GM18909 (cell line): Measurements from ENCODE around the gene PIM3.

Experiments
- ATAC-seq: cut with Tn5 transposase; IDR thresholded peaks from one replicate; pipeline ENCODE4 v1.9.1; 2021; ENCODE audit warnings: mild to moderate bottlenecking; ENCODE audit not compliant: unreplicated experiment, poor library complexity

PIM3 gene

DNA sequence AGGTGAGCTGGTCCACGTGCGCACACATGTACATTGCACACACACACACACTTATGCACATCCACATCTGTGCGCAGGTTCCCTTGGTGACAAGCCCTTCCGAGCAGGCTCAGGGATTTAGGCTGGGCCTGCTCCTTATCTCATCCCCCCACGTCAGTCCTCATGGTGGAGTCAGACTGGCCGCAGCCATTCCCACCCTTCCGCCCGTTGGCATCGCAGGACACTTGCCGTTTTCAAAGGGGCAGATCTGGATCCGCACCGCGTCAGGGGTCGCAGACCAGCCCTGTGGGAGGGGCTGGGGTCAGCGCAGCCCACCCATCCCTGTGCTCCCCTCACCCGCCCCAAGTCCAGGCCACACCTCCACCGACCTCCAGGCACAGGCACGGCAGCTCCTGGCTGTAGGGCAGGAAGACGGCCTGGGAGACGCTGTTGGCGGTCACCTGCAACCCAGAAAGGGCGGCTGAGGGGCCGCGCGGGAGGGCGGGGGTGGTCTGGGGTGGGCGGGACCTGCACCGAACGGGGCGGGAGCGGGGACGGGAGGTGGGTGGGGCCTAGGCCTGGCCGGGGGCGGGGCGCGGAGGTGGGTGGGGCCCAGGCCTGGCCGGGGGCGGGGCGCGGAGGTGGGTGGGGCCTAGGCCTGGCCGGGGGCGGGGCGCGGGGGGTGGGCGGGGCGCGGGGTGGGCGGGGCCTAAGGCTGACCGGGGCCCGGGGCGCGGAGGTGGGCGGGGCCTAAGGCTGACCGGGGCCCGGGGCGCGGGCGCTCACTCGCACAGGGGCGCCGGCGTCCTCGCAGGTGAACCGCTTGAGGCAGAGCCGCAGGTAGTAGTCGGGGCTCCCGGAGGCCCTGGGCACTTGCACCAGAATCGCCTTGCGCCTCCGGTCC, 38.7 kb downstream of the PIM3 start:
- ATAC-seq: no peak

DNA sequence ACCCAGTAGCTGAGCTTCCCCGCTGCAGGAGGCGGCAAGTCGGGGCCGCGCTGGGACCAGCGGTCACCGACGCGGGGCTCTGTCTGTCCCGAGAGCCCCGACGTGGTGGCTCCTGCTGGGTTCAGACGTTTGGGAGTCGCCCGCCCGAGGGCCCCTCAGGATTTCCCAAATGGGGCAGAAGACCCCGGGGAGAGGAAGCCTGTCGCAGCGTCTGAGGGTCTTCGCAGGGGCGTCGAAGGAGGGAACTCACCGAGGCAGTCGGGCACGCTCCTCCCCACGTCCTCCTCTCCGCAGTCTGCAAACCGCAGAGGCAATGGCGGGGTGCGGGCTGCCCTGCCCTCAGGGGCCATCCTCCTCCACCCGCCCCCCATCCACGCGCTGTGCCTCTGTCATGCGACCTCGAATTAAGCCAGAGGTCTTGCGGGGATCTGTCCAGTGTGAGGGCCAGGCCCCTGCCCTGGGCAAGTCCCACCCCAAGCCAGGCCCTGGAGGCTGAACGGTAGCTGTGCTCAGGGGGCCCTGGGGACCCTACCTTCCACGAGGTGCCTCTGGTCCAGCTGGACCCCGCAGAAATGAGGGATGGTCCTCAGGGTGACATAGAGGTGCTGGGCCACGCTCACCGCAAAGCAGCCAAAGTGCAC, 39.5 kb downstream of the PIM3 start:
- no peak for ATAC-seq

DNA sequence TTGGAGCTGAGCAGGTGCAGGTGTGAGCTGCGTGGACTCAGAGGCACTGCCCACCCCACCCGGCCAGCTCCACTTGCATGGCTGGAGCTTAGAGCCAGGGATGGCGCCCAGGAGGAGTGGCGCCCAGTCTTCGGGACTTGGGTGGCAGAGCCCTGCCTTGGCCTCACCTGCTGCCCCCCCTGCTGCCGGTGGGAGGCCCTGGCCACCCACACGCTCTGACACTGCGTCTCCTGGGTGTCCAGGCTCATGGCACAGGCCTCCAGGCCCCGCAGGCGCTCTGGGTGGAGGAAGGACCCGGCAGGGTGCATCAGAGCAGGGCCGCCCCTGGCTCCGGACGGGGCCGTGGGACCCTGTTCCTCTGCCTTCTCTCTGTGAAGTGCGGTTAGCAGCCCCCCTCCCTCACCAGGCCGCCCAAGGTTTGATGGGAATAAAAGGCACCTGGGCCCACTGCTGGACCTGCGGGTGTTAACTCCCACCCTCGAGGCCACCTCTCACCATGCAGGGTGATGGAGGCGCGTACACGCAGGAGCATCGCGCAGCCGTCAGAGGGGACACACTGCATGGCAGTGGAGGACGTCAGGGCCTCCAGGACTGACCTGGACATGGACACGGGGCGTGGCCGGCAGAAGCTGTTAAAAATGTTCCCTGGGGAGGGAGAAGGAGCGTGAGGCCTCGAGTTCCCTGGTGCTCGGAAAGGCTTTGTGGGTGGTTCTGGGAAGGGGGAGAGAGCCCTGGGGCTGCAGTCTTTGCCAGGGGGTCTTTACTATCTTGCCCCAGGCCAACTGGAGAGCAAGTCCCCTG, 40.2 kb downstream of the PIM3 start:
- no peak for ATAC-seq

DNA sequence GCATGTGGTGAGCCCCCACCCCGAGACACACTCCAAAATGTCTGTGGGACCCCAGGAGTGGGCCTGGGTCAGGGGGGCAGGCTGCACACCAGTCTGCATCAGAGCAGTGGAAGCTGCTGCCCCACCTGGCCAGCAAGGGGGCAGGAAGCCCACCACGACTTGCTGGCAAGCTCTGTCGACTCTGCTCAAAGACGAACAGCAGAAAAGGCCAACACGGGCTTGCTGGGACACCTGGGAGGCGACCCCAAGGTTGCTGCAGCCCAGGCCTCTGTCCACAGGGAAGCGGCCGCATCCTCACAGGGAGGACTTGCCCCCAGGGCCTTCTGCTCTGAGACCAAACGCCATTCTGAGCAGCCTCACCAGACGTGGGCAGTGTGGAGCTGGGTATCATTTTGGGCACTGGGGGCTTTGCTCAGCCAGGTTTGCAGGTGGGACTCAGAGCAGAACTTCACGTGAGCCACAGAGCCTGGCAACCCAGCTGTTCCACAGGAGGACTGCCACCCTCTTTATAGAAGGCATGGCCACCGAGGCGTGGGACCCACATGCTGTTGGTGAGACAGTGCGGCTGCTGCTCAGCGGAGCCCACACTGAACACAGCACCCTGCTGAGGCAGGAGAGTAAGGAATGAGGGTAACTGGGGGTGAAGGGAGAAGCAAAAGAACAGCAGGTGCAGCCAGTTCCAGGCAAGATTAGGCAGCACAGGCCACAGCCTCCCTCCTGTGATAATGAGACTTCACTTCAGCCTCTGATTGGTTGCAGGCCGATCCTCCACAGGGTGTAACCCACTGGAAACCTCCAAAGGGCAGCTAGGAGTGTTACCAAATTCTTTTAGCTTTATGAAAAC, 41.0 kb downstream of the PIM3 start:
- ATAC-seq: no peak

DNA sequence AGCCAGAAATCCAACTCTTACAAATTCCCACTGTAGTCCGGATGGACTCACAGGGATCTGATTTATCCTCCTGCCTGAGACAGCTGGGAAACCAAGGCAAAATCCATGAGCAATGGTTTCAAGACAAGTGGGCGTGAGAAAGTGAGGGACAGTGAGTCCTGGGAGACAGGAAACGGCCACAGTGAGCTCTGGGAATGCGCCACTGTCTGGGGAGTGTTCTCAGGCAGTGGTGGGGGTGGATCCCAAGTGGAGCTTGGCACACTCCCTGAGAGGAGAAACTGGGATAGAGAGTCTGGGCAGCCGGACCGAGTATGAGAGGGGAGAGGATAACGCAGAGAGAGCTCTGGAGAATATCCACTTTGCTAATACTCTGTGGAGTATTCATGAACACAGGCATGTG, 42.2 kb downstream of the PIM3 start:
- ATAC-seq: no peak

DNA sequence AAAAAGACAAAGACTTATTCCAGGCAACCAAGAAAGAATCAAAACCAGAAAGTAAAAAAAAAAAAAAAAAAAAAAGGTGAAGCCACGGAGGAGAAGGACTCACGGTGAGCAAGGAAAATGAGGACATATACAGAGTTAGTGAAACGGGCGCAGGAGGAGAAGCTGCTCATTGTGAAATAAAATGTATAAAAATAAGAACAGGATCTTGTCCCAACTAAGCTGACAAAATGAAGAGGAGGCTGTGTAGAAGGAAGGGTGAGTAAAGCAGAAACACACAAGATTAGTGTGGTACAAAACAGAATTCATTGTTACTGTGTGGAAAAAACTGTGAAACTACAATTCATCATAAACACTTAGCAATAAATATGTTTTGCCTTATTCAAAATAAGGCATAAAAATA, 44.3 kb downstream of the PIM3 start:
- ATAC-seq: no peak

DNA sequence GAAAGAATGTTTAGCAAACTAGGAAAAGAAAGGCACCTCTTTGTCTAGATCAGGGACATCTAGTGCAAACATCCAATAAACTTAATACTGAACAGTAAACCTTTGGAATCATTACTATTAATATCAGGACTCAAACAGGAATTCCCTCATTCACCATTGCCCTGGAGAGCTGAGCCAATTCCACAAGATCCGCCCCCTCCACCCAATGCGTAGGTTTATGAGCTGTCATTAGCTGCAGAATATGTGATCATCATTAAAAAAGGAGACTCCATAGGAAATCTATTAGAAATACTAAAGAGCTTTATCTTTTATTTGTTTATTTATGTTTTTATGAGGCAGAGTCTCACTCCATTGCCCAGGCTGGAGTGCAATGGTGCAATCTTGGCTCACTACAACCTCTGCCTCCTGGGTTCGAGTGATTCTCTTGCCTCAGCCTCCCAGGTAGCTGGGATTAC, 46.5 kb downstream of the PIM3 start:
- ATAC-seq: no peak

DNA sequence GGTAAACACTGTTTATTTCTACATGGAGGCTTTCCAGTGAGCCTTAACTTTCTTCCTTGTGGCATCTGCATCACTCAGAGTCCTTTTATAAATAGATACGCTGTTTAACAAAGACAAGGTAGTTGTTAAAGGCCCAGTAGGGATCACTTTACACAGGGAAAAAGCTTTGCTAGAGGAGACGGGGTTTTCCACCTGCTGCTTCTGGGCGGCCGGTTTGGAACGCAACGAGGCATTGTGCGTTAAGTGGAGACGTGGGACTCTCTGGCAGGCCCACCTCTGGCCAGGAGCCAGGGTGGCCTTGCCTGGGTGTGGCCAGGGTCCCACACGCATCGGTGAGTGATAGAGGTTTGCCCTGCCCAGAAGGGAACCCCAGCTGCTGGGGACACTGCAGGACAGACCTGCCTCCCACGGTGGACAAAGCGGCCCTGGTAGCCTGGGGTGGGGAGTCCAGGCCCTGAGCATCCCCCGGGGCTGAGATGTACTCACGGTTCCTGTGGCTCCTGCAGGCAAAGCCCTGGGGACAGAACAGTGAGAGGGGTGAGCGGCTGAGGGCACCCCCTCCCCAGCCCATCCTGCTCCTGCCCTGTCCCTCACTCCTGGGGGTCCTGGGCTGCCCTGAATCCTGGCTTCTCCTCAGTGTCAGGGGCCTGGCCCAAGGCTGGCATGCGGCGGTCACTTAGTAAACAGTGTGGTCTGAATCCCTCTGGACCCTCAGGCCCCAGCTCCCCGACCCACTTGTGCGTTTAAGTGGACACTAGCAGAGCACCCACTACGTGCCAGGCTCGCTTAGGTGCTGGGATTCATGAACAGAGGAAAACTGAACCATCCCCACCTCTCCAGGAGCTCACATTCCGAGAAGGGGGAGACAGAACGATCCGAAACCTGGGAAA, 47.8 kb downstream of the PIM3 start:
- ATAC-seq: no peak

DNA sequence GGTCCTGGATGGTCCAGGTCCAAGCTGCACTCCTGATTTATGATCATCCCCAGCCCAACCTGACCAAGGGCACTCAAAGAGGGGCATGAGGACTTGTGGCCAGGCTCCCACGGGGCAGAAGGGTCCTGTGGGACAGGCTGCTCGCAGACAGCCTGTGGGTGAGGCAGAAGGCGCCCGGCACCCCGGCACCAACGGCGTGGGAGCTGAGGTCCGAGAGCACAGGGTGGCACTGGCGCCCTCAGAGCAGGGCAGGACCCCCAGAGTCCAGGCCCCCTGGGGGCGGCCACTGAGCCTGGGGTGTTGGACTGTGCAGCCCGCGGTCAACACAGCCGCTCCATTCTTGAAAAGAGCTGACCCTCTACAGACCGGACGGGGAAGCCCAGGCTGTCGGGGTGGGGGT, 48.7 kb downstream of the PIM3 start:
- no peak for ATAC-seq

DNA sequence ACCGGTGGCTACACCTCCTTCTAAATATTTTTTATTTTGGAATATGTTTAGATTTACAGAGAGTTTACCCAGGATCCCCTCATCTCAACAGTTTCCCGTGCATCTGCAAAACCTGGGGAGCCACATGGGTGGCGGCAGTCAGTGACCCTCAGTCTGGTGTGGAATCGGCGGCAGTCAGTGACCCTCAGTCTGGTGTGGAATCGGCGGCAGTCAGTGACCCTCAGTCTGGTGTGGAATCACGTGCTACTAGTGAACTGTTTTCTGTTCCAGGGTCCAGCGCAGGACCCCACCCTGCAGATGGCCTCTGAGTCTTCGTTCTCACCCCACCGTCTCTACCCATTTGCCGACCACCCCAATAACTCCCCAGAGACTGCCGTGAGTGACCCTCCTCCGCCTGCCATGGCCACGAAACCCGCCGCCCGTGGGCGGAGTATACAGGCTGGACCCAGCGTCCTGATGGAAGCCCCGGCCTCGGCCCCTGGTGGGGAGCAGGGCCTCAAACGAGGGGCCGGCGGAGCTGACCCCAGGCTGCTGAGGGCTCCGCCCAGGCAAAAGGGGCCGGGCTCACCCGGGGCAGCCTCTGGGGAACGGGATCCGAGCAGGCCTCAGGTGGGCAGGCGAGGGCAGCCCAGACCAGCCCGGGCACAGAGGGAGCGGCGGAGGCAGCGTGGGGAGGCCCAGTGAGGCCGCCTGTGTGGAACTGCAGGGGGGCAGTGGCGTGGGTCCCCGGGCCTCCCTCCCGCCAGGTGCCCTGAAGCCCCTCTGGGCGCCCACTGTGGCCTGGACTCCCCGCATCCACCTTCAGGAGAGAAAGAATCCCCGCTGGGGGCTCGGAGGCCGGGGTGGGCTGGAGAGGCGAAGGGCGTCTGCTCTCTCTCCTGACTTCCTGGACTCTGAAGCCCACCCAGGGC, 49.4 kb downstream of the PIM3 start:
- no peak for ATAC-seq

DNA sequence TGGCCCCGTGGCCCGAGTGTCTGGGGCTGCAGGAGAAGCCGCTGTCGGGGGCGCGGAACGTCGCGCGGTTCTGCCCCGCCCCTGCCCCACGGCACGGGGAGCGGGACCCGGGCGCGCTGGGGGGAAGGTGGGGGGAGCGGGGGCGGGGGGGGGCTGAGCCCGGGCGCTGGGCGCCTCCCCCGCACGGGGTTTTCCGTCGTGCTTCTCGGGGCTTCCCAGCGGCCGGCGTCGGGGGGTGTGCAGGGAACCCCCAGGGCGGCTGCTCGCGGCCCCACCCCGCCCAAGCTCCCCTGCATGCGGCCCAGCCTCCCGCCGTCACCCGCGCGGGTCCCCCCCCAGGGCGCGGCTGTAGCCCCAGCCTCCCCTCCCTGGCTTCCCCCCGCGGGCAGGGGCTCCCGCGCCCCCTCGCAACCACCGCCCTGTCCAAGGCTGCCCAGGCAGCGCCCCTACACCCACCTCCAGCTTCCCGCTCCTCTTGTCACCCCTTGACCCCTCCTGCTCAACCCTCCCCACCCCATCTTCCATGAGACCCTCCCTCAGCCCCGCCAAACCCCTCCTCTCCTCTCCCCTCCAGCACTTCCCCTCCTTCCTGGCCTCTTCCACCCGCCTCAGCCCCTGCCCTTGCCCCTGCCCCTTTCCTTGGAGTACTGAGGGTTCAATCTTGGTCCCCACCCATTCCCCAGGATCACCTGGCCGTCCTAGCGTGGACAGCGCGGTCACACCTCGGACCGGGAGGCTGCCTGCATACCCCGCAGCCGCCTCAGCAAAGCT, 50.3 kb downstream of the PIM3 start:
- no peak for ATAC-seq

DNA sequence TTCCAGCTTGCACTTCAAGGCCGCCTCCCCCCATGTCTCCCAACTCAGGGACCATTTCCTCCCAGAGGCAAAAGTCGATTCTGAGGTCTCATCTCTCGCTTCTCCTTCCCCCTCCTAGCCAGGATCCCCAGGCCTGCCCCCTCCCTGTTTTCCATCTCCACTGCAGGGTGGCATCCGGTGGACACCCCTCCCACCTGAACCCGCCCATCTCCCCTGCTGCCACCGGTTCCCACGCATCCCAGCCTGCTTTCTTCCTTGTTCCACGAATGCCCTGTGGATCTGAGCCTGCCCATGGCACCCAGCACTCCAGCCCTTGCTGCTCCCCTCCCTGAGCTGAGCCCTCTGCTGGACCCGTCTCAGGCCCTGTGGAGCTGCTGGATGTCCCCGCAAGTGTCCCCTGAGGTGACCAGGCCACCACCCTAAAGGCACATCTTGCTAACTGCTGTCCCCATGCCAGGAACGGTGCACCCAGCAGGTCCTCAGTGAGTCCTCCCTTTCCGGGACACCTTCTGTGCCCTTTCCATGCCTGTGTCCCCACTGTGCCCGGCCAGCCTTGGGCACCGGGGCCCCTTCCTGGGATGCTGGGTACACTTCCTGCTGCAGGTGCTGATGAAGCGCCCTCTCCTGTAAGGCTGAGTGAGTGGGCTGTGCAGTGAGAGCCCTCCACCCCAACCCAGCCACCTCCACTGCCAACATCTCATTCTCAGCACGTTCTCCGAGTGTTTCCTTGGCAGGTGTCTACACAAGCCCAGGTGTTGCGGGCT, 51.1 kb downstream of the PIM3 start:
- ATAC-seq: no peak

DNA sequence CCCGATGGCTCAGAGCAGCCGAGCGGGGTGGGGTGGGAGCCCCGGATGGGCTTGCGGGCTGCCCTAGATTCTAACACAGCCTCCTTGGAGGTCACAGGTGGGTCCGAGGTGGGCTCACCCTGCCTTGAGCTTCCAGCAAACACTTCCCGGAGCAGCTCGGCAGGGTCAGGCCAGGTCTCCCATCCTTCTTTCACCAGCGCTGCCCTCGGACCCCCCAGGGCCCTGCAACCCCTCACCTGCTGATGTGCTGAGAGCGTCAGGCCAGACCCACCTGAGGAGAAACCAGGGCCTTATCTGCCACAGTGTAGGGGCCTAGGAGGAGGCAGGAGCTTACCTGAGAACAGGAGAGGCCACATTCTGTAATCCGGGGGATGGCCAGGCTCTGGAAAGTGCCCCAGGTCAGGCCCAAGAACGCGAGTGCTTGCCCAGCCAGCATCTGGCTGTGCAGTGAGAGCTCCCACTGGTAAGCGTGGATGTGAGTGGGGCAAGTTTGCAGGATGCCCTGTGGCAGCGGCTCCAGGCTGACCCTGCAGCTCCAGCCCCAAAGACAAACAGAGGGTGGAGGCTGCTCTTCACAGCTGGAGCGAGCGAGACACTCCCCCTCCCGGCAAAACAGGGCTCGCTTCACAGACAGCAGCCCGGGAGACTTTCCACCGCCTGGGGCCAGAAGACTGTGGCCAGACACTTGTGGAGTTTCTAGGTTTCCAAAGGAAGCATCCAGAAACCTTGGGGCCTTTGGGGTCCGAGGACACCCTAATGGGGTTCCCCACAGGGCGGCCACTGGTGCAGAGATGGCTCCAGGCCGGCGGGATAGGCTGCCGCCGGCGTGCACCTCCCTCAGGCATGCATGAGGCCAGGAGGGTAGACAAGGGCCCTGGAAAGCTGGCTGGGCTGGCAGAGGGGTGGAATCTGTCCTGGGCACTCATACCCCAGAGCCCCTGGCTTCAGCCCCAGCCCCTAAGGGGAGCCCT, 51.9 kb downstream of the PIM3 start, which contains the start of gene IL17REL:
Gene IL17REL (minus strand): TSS at position 555 of the 971 bp plus-strand sequence. CDS start 119 bp downstream, at position 436.
- ATAC-seq: no peak
